Measurements from ENCODE around the gene MARCHF6.
"Not testable (repeated sequence)": the region's sequence is repeated elsewhere in the genome, so short reads cannot be mapped to it uniquely, and the experiment has no call there.

The MARCHF6 gene

GRCh38 chr5:10344461-10345106 is 8.9 kb upstream of the MARCHF6 start:
- in situ Hi-C loops (cut with HindIII; ENCODE audit: low sequenced_read_pairs), result not testable (repeated sequence)

DNA sequence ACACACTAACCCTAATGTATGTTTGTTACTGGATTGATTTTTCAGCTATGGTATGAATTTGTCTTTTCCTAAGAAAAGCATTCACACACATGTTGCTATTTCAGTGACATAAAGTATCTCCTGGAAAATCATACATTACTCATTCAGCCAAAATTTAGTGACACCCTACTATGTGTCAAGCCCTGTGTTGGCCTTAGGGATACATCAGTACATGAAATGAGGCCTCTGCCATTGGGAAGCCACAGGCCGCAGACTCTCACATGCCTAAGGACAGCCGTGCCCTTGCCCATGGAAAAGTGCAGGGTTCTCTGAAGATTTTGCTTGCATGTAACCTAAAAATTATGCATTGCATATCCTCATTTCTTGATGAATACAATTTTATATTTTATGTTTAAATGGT is 5.2 kb upstream of the MARCHF6 start:
- in situ Hi-C loops (cut with HindIII; ENCODE audit: low sequenced_read_pairs), result no loop called here

DNA sequence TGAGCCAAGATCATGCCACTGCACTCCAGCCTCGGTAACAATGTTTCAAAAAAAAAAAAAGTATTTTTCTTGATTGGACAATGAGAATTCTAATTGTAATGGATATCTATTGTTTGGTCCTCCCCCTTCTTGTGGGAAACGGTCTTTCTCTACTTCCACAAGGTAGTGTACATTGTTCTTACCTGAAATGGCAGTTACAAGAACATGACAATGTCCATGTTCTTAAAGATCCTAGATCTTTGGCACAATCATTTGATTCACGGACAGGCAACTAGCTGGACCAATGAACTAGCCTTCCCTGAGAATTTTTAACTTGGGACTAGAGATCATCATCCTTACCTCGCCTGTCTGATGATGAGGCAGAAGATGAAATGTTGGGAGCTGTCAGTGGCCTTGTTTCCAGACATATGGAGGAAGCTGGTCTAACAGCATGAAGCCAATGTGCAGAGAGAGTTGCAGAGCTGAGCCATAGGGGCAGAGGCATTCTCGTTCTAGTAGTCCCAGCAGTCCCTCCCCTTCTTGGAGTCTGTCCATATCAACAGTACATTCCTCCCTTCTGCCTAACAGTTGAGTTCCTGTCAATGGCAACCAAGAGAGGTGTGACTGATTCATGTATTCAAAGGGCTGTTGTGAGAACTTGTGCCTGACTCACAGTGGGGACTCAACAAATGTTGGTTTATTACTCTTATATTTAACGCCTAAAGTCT is 2.1 kb upstream of the MARCHF6 start:
- in situ Hi-C loops (cut with HindIII; ENCODE audit: low sequenced_read_pairs), result no loop called here

DNA sequence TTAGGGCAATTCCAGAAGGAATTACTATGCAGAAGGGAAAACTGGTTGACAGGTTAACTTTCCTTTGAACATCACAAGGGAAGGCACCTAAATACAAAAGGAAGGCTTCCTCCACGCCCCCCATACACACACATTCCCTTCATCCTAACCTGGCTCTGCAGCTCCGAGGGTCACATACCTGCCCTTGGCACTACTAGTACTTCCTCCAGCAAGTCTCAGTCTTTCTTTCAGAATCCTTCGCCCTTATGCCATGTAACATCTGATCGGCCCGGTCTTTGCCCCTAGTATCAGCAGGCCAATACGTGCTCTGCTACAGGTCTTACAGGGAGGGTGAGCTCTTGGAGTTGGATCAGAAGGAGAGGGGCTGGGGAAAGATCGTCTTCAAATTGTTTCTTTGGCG is 1.6 kb upstream of the MARCHF6 start:
- in situ Hi-C loops (cut with HindIII; ENCODE audit: low sequenced_read_pairs), result no loop called here

DNA sequence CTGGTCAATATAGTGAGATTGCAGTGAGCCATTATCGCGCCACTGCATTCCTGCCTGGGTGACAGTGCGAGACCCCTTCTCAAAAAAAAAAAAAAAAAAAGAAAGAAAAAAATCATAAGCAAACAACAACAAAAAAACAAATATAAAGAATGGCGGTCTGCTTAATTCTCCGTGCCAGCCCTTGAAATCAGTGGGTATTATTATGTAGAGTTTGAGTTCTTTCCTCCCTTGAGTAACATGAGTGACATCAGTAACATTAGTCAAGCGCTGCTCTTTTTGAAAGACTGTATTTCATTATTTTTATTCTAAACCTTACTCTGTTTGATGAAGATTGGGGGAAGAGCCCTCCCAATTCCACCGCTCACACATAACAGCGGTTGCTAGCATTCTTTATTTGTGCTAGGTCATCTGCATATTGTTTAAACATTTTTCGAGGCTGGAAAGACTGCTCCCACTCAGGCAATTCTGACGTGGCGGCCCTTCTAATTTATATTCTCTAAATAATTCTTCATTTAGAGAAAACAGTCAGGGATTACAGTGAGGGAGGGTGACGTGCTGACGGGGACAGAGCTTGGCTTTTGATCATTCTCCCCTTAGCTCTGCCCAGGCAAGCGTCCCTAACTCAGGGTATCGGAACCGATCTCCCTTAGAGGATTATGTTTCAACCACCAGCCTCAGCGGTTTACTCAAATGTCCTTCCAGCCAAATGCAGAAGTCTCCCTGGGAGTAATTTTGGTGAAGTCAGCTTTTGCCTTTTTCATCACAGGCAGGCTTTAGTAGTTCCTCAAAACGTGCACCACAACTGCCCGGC is 860 bp upstream of the MARCHF6 start:
- in situ Hi-C loops (cut with HindIII; ENCODE audit: low sequenced_read_pairs), result no loop called here

DNA sequence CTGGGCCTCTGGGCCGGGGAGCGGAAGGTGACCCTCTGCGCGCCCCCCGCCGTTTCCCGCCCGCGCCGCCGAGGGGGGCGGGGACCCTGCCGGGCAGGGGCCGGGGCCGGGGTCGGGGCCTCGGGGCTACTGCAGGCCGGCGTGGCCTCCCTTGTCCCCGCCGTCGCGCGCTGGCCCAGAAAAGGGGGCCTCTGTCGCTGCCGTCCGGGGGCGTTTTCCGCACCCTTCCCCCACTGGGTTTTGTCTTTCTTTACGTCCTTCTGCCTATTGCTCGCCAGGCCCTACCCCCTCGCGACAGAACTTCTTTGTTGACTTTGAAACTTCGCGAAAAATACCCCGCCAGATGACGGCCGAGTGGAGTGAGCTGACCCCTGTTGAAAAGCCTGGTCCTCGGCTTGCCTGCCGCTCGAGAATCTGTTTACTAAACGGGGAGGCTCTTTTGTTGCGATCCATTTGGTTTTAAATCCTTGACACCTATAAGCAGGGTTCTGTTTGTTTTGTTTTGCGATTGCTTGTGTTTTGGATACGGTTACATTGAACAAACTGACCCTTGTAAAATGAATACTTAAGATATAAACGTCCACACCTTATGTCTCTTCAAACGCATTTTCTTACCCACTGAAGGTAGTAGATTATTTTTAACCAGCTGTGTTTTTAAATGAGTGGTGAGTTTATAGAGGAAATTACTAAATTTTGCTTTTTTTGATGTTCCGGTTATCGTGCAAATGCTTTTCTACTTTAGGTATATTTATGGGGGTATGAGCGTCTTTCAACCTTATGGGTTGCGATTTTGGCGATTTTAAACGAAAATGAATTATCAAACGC is 765 bp downstream of the MARCHF6 start:
- in situ Hi-C loops (cut with HindIII; ENCODE audit: low sequenced_read_pairs), result no loop called here

DNA sequence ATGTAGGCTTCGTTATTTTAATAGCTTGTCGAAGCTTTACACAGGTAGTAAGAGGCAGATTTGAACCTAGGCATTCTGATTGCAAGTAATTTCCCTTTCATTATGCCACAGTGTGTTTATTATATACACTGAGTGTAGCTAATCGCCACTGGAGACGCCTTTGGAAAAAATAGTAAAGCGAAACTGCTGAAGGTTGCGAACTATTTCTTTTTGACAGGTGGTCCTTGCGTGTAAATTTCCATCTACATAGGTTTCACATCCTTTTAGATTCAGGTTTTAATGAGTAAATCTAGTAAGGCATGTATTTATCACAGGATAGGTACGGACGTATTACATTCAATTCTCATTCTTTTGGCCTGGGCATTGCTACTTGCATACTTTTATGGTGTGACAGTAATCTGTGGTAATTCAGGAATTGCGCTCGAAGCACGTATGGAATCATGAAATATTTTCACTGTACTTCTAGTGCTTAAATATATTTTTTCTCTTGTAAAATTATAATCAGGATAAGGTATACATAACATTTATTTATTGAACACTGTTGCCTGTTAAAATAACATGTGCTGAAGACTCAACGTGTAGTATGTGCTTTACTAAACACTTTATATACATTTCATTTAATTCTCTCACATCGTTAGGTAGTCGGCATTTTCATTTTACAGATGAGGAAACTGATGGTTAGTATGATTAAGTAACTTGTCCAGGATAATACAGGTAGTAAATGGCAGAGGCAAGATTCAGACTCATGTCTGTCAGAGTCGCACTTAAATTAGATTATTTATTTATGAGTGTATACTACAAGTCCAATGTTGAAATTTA is 1.8 kb downstream of the MARCHF6 start:
- in situ Hi-C loops (cut with HindIII; ENCODE audit: low sequenced_read_pairs), result no loop called here

DNA sequence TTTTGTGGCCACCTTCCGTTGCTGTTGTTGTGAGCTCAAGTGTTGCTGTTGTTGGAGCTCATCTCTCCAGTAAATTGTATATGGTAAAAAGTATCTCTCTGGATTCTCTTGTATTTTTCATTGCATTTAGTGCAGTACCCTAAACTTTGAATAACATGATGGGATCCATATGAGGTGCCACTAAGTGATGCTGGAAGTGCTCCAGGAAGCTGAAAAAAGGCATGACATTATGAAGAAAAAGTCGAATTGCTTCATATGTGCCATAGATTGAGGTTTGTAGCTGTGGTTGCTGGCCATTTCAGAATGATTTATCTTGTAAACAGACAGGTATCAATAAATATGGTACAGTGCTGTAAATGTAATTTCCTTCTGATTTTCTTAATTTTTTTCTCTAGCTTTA is 5.5 kb downstream of the MARCHF6 start:
- in situ Hi-C loops (cut with HindIII; ENCODE audit: low sequenced_read_pairs), result no loop called here

DNA sequence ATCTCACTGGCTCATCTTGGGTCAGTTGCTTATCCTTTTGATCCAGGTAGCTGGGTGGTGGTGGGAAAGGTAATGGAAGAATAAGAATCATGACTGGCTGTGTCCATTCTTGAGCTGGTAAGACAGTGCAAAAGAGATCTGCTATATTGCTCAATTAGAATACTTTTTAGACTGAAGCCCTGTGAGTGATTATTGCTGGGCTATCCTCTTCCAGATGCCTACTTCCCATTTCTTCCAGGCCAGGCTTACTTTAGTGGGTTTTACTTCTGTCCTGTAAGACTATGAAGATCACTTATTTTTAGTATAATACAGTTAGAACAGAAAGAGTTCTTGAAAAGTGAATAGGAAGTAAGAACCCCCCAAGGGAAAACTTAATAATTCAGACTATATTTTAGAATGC is 7.2 kb downstream of the MARCHF6 start:
- in situ Hi-C loops (cut with HindIII; ENCODE audit: low sequenced_read_pairs), result no loop called here

- in situ Hi-C loops (cut with HindIII; ENCODE audit: low sequenced_read_pairs), result no loop called here
Observed at GRCh38 chr5:10363519-10364185, 10.2 kb downstream of the MARCHF6 start.

GRCh38 chr5:10364186-10364689 is 10.7 kb downstream of the MARCHF6 start:
- in situ Hi-C loops (cut with HindIII; ENCODE audit: low sequenced_read_pairs), result no loop called here

DNA sequence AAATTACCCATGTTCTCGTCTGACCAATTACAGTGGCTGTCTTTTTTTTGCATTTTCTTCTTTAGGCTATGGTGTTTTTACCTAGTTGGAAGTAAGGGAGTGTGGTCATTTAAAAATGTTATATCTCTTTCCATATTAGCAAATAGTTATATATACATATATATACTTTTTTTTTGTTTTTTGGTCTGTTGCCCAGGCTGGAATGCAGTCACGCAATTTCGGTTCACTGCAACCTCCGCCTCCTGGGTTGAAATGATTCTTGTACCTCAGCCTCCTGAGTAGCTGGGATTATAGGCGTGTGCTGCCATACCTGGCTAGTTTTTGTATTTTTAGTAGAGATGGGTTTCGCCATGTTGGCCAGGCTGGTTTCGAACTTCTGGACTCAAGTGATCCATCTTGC is 12.3 kb downstream of the MARCHF6 start:
- in situ Hi-C loops (cut with HindIII; ENCODE audit: low sequenced_read_pairs), result no loop called here

DNA sequence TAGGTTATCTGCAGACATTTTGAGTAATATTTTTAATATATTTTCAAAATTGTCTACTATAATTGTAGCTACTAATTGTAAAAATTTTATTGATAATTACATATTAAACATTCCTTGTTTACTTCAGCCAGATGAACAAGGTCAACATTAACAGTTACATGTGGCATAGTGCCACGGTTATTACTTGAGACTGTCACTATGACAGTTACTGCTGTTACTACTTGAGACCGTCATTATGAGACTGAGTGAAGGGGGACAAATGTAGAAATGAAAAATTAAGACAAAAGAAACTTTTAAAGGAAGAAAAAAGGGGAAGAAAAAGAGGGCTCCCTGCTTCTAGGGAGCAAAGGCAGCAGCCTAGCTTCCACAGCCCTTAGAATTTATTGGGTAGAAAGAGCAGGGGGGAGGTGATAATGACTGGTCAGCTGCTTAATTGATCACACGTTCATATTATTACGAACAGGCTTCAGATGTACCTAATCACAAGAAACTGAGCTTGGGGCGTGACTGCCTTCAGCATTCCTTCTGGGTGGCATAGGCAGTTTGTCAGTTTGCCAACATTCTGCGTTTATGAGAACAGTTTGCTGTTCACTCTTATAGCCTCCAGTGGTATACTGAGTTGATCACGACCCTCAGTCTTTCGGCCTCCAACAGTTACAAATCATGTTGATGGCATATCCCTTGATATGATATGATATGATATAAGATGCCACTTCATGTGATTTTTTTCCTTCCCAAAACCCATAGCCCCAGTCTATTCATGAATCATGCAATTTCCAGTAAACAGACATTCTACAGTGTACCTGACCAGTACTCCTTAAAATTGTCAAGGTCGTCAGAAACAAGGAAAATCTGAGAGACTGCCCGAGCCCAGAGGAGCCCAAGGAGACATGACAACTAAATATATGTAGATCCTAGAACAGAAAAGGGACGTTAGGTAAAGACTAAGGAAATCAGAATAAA is 13.1 kb downstream of the MARCHF6 start:
- in situ Hi-C loops (cut with HindIII; ENCODE audit: low sequenced_read_pairs), result no loop called here

DNA sequence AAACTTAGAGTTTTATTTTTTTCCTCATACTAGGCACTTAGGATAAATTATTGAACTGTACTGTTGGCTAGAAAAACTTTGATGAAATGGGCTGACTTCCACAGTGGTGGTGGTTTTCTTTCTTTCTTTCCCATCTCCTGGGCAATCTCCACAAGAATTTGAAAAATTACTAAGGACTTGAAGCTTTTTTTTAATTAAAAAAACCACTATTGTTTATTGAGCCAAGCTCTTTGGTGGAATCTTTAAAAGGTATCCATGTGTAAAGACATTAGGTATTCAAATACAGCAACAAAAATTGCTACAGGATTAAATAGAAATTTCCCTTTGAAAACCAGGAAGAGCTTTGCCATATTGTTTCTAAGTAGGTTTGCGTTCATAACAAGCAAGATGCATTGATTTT is 14.1 kb downstream of the MARCHF6 start:
- in situ Hi-C loops (cut with HindIII; ENCODE audit: low sequenced_read_pairs), result no loop called here

DNA sequence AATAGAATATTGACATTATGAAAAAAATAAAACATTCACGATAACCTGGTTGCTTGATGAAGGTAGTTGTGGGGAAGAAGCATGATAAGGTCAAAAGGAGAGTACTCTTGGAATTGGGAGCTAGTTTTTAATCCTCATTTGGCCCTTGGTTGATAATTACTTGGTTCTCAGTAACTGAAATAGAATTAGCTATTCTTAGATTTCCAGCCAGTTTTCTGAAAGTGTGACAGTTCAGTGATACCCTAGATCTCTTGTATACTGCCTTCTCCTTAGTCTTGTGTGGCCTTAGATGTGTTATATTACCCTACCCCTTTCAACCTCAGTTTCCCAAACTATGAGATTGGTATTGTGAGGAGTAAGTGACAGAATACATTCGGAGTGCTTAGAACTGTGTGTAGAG is 17.4 kb downstream of the MARCHF6 start:
- in situ Hi-C loops (cut with HindIII; ENCODE audit: low sequenced_read_pairs), result no loop called here

- in situ Hi-C loops (cut with HindIII; ENCODE audit: low sequenced_read_pairs), result not testable (repeated sequence)
Observed at GRCh38 chr5:10371369-10371768, 17.9 kb downstream of the MARCHF6 start.

- in situ Hi-C loops (cut with HindIII; ENCODE audit: low sequenced_read_pairs), result no loop called here
Observed at GRCh38 chr5:10372726-10373709, 19.5 kb downstream of the MARCHF6 start.

Measured in DLD1 (cell line).